Esophagus squamous epithelium (tissue), 4 donors: ENCODE results near the gene WRAP53.

Experiments used
- CTCF ChIP-seq, 6 experiments: fragments of 450-650 bp in 4 of 6; fragments of 200-600 bp in 2 of 6; sonication (generic) in 2 of 6; IDR thresholded peaks; one replicate each; pipeline ENCODE4 v1.5.1; 2016 to 2019; ENCODE audit warnings: antibody characterized with exemption in 6 of 6, mild to moderate bottlenecking in 4 of 6, moderate library complexity in 4 of 6
- POLR2A ChIP-seq, 4 donors: fragments of 450-650 bp; IDR thresholded peaks; one replicate each; pipeline ENCODE4 v1.6.1; 2017; ENCODE audit warnings: antibody characterized with exemption in 4 of 4, mild to moderate bottlenecking in 4 of 4, moderate library complexity in 3 of 4

- no peak for TF ChIP-seq CTCF (IDR thresholded peaks at IDR 0.05)
- TF ChIP-seq POLR2A (IDR thresholded peaks at IDR 0.05): no peak
Observed at GRCh38 chr17:7644775-7645174, 43.5 kb upstream of the WRAP53 start.
